HuH-7.5 (cell line): ENCODE data around the gene KIAA1755.

ENCODE experiments used
- DNase-seq: peaks from one replicate; pipeline ENCODE4 v3.0.0; 2011; ENCODE audit warnings: low spot score

Gene KIAA1755

DNA sequence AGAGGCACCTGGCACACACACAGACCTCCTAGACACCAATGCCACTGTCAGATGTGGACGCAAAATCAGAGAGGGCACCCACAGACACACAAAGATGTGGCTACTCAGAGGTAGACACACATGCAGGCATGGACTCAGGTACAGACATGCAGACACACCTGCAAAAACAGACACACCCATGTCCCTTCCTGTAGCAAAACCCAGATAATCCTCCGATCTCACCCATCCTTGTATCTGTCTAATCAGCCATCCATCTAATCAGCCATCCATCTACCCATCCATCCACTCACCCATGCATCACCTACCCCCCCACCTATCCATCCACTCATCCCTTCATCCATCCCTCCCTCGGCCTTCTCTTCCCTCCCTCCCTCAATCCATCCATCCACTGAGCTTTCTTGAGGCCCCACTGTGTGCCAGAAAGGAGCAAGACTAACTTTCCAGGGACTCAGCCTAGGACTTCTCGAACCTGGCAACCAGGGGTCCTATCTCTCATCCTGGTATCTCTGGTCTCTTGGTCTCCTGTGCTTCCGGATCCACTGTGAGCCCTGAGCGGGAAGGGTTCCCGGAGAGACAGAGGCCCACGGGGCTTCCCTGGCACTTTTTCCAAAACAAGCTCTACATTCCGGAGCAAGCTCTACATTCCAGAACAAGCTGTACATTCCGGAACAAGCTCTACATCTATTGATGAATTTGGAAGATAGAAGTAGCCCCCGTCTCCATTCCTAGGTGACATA lies 94.4 kb downstream of the KIAA1755 start:
- no peak for DNase-seq

DNA sequence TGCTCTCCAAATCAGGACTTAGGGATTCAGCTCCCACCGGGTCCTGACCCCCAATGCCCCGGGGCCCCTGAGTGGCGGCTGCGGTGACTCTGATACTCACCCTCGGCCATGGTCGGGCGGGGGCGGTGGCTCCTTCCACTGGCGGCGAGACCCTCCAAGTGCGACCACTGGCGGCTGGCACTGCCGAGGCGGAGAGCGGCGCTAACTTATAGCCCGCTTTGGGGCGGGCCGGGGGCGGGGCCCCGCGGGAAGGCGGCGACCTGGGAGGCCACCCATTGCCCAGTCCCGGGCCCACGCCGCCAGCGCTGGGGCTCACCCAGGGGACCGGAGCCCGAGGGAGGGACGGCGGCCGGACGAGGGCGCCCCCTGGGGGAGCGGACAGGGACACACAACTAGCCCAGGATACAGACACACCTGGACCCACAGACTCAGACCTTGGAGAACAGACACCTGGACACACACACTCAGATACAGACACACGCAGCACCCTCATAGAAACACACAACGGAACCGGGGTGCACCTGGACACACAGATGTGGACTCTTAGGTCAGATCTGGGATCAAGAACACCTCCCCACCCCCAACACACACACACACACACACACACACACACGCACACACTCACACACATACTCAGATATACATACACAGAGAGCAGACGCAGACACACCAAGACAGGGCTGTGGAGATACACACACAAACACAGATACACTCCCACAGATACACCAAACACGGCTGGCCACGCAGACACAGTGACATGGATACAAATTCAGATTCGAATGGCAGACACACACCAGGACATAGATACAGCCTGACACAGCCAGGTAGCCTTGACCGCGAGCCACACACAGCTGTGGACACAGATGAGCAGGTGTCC lies 95.2 kb downstream of the KIAA1755 start, which contains the start of gene TGM2:
Gene TGM2, minus strand, starts transcription at position 182 of the 877 bp plus-strand sequence. Its CDS starts 72 bp downstream, at position 110.
- DNase-seq = peak; percentile 76

DNA sequence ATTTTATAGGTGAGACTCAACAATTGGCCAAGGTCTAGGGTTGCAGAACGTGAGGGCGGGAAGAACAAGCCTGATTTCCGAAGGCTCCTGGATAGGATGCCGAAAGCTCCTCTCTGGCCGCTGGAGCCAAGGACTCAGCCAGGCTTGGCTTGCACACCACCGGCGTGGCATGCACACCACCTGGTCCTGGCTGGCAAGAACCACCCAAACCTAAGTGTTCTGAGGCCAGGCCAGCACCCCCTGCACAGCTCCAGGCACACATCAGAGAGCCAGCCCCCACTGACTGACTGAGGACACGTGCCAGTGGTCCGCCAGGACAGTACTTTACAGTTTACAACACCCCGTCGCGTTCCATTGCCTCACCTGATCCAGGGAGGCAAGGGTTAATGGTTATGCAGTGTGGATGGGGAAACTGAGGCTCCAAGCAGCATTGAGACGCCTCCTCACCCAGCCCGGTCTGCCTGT lies 95.9 kb downstream of the KIAA1755 start:
- no peak for DNase-seq

DNA sequence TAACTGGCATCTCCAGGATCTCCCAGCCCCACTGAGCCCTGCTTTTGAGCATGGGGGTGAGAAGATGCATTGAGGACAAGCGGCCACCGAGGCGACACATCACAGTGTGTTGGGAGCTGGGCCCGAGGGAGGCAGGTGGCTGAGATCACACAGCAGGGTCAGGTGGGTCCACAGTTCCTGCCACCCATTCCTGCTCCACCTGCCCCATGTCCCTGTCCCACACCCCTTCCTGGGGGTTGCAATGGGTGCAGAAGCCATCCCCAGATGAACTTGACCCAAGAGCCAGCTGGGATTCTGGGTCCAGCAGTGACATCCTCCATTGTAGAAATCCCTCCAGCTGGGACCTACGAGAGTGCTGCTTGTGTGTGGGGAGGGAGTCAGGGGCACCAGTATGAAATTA lies 96.5 kb downstream of the KIAA1755 start:
- no peak for DNase-seq

DNA sequence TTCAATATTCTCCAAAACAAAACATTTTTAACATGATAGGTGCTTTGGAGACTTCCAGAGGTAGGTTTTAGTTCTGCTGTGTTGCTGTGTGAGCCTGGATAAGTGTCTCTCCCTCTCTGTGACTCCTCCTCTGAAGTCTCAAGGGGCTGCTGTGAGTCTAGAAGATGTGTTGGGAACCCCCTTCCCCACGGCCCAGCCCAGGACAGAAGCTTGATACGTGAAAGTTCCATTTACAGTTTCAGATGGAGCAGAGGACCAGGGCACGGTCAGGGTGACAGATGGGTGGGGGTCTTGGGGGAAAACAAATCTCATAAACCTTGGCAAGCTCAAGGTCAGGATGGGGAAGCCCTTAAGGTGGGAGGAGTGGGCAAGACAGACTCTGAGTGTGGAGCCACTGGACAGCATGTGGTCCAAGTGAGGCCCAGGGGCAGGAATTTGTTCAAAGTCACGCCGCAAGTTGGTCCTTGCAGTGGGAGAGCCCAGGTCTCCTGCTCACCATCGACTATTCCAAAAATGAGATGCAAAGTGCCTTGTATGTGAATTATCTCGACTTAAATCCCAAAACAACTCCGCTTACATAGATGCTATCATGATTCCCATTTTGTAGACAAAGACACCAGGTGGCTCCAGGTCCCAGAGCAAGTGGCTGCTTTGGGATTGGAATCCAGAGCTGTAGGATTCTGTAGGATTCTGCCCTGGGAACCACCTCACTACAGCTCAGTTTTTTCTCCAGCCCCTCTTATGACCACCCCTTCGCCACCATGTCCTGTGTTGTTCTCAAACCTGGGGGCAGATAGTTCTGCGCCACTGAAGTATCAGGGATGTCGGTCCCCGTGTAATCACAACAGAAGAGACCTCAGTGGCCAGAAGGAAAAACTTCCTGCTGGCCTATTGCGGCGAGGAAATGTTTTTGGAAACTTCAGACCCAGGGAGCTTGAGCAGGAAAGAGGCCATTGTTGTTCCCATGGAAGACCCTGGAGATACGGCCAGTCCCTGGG lies 97.4 kb downstream of the KIAA1755 start:
- DNase-seq = no peak

DNA sequence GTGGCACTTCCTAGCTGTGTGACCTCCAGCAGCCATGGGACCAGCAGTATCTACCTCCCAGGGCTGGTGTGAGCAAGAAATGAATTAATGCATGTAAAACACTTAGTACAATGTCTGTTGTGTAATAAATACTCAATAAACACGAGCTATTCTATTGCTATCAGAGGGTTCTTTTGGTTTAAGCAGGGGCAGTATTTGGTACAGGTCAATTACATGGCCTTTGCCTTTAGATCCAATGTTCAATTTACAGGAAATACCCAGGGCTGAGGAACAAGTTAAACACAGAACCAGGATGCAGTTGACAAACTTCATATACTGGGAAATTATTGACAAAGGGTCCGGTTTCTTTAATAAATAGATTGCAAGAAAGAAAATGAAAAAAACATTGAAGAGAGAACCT lies 98.4 kb downstream of the KIAA1755 start:
- DNase-seq = no peak

DNA sequence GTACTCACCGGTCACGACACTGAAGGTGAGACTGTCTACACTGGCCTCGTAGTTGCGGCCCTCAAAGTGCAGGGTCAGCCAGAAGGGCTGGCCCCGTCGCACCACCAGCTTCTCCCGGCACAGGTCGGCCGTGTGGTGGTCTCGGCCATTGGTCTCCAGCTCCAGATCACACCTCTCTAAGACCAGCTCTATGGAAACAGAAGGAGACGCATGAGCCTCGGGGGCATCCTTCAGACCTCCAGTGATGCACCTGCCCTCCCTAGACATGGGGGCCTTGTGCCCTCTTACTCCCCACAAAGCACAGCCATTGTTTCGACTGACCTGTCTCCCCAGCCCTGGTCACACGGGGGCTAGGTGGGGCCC lies 99.1 kb downstream of the KIAA1755 start:
- DNase-seq = no peak
